Measurements from ENCODE around the gene BAG1.

BAG1 gene

GRCh38 chr9:33239921-33240320, 24.6 kb downstream of the BAG1 start, which contains the start of gene SPINK4:
Gene SPINK4, plus strand, starts transcription at chr9:33240167. Its CDS starts 42 bp downstream, at chr9:33240209.
- DNase-seq: no peak

- DNase-seq: no peak
Measured at GRCh38 chr9:33236571-33236970, 27.9 kb downstream of the BAG1 start.

- no peak for DNase-seq
Measured at GRCh38 chr9:33234511-33235467, 29.7 kb downstream of the BAG1 start.

- DNase-seq: peak in 1 of 3 experiments; percentile 26
Measured at GRCh38 chr9:33233626-33234342, 30.7 kb downstream of the BAG1 start.

GRCh38 chr9:33232815-33233214, 31.7 kb downstream of the BAG1 start:
- no peak for DNase-seq

- DNase-seq: no peak
Measured at GRCh38 chr9:33231623-33231942, 32.9 kb downstream of the BAG1 start.

GRCh38 chr9:33230756-33231622, 33.5 kb downstream of the BAG1 start:
- DNase-seq: no peak

GRCh38 chr9:33229359-33230114, 35.0 kb downstream of the BAG1 start:
- peak in 2 of 3 experiments; percentile 61 to 76 for DNase-seq

- no peak for DNase-seq
Measured at GRCh38 chr9:33228606-33229005, 35.9 kb downstream of the BAG1 start.

GRCh38 chr9:33227741-33228140, 36.8 kb downstream of the BAG1 start:
- DNase-seq: no peak

- DNase-seq: no peak
Measured at GRCh38 chr9:33227008-33227398, 37.5 kb downstream of the BAG1 start.

GRCh38 chr9:33225319-33226147, 39.0 kb downstream of the BAG1 start:
- DNase-seq: peak; percentile 36 to 70 (median 55)

- DNase-seq: no peak
Measured at GRCh38 chr9:33223696-33224095, 40.8 kb downstream of the BAG1 start.

GRCh38 chr9:33222031-33222430, 42.5 kb downstream of the BAG1 start:
- DNase-seq: peak in 2 of 3 experiments; percentile 3 to 27

- DNase-seq: no peak
Measured at GRCh38 chr9:33221568-33221884, 43.0 kb downstream of the BAG1 start.

GRCh38 chr9:33220681-33221567, 43.6 kb downstream of the BAG1 start:
- DNase-seq: no peak

- no peak for DNase-seq
Measured at GRCh38 chr9:33211695-33212393, 52.7 kb downstream of the BAG1 start.

- no peak for DNase-seq
Measured at GRCh38 chr9:33210006-33210715, 54.3 kb downstream of the BAG1 start.

- DNase-seq: no peak
Measured at GRCh38 chr9:33209394-33209793, 55.1 kb downstream of the BAG1 start.
